Mucosa of rectum (tissue), 2 donors: ENCODE data around the gene TMEM52.
A peak's percentile ranks its signal among the peaks of the same experiment; 100 is the strongest.

Experiments
- H3K27ac ChIP-seq, 2 donors: one replicate each; pipeline ENCODE4 v1.7.0; 2013; ENCODE audit warnings: inconsistent platforms in 2 of 2, low read depth in 2 of 2, low read length in 2 of 2
- H3K27me3 ChIP-seq, 2 donors: one replicate each; pipeline ENCODE4 v1.7.0; 2013; ENCODE audit warnings: low read length in 2 of 2; ENCODE audit not compliant: control insufficient read depth in 2 of 2, insufficient read depth in 2 of 2
- H3K36me3 ChIP-seq, 2 donors: one replicate each; pipeline ENCODE4 v1.7.0; 2013; ENCODE audit warnings: low read length in 2 of 2; ENCODE audit not compliant: control insufficient read depth in 2 of 2, insufficient read depth in 2 of 2
- H3K4me1 ChIP-seq, 2 donors: one replicate each; pipeline ENCODE4 v1.7.0; 2013; ENCODE audit warnings: low read length in 2 of 2, mild to moderate bottlenecking in 1 of 2; ENCODE audit not compliant: control insufficient read depth in 2 of 2, insufficient read depth in 2 of 2
- H3K4me3 ChIP-seq, 2 donors: one replicate each; pipeline ENCODE4 v1.7.0; 2013; ENCODE audit warnings: low read length in 2 of 2
- H3K9ac ChIP-seq, 2 donors: one replicate each; pipeline ENCODE4 v1.7.0; 2013; ENCODE audit warnings: low read length in 2 of 2, low read depth in 1 of 2, mild to moderate bottlenecking in 1 of 2
- H3K9me3 ChIP-seq, 2 donors: one replicate each; pipeline ENCODE4 v1.7.0; 2013; ENCODE audit warnings: low read length in 2 of 2; ENCODE audit not compliant: control insufficient read depth in 2 of 2
- donor health status: healthy.
- donor health status: Normal muscosa, but diverticular disease.

TMEM52 gene

DNA sequence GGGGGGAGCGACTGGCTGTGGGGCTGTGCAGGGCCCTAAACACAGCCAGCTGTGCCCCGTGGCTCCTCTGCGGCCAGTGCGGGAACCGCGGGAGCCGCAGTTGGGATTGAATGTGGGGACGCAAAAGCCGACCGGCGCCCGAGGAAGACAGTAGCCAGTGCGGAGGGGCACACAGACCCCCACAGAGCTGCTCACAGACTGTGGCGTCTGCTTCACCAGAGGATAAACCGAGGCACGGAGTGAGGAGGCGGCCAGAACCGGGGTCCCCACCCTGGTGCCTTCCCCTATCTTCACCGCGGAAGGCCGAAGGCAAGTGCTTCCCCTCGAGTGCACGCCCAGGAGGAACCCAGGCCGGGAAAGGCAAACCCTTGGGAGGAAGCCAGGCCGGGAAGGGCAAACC is 8.7 kb upstream of the TMEM52 start:
- Histone ChIP-seq H3K4me3 (no peak overlapping the region), H3K27me3 (no peaks in the 10 kb centered on the region), H3K9me3 (no peaks in the 10 kb centered on the region), H3K9ac (no peak overlapping the region), H3K27ac (no peak overlapping the region), H3K36me3 (no peaks in the 10 kb centered on the region), H3K4me1 (peaks cover 8 to 10% of the 10 kb centered on the region in 2 donors)

DNA sequence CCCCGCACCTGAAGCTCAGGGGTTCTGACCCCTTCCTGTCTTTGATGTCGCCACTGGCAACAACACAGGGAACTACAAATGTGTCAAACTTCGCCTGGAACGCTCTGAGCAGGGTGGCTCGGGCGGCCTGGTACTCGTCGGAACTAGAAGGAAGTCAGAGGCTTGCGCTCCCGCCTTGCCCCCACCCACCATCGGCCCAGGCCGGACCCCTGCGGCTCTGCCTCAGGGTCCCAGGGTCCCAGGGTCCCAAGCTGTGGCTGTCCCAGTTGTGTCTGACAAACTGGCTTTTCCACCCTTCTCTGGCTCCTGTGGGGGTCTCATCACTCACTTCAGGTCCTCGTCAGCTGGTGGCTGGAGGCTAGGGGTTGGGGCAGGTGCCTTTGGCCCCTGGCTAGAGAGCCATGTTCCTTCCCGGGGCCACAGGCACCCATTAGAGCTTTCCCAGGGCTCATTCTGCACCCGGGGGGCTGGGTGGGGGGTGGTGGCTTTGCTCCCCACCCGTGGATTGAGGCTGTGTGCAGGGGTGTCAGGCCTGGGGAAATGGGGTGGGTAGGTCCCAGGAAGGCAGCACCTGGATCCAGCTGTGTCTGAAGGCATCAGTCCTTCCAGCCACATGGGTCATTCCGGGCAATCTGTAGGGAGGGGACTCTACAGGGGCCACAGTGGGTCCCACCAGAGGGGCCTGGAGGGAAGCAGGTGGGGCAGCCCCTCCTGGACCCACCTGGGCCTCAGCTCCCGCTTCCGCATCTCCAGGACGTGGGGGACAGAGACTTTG is 8.0 kb upstream of the TMEM52 start:
- H3K9ac ChIP-seq, result no peak overlapping the region
- H3K27ac ChIP-seq, result no peak overlapping the region
- H3K27me3 ChIP-seq, result no peaks in the 10 kb centered on the region
- no peaks in the 10 kb centered on the region for H3K9me3 ChIP-seq
- H3K4me3 ChIP-seq, result no peak overlapping the region
- no peaks in the 10 kb centered on the region for H3K36me3 ChIP-seq
- peaks cover 11 to 13% of the 10 kb centered on the region in 2 donors for H3K4me1 ChIP-seq

DNA sequence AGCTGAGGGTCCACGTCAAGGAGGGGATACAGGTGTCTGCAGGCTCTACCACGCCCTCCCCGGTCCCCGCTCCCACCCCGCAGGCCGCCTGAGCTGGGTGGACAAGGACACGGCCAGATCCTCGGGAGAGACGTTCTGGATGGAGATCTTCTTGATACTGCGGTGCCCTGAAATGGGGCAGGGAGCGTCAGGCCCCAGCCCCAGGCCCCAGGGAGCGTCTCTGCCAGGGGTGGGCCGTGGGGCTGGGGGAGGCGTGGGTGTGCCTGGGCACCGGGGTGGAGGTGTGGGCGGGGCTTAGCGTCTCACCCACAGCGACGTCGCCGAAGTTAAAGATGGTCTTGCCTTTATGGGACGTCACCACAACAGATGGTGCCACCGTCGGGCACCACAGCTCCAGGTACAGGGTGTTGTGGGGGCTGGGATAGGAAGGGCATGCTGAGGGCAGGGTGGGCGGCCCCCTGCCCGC is 7.3 kb upstream of the TMEM52 start:
- Histone ChIP-seq H3K9ac (no peak overlapping the region), H3K27me3 (no peaks in the 10 kb centered on the region), H3K27ac (no peak overlapping the region), H3K9me3 (no peaks in the 10 kb centered on the region), H3K4me3 (no peak overlapping the region), H3K36me3 (no peaks in the 10 kb centered on the region), H3K4me1 (peaks cover 11 to 13% of the 10 kb centered on the region in 2 donors)

DNA sequence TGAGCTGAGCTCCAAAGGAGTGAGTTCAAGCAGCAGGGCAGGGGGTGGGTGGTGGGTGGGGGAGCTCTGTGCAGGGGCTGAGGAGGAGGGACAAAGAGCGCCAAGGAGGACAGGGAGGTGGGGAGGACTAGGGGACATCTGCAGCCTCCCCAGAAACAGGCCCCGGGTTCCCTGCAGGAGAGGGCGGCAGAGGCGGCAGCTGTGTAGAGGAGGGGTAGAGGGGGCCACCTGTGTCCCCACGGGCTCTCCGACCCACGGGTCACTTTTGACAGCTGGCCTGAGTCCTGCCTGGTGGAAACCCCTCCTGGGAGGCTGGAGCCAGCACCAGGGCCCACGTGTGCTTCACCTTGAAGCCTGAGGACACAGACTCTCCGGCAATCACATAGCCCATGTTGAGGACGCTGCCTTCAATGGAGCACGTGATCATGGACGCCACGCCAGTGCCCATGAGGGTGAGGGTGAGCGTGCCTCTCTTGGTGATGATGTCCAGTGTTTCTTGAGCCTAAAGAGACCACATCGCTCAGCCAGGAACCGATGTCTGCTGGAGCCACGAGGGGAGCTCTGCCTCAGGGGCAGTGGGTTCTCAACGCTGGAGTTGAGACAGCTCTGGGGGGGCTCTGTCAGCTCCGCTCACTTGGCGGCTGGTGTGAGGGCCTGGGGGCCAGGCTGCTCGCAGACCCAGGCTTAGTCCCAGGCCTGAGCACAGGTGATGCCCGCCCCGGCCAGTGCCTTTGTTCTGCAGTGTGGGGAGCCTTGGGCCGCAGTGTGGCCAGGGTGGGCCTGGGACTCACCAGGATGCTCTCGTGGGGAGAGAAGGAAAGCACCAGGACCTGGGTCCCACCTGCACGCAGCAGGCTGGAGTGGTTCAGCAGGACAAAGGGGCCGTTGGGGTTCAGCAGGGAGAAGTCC is 6.6 kb upstream of the TMEM52 start:
- H3K27ac ChIP-seq, result no peak overlapping the region
- no peaks in the 10 kb centered on the region for H3K36me3 ChIP-seq
- H3K4me1 ChIP-seq, result peaks cover 11 to 13% of the 10 kb centered on the region in 2 donors
- H3K9me3 ChIP-seq, result no peaks in the 10 kb centered on the region
- no peaks in the 10 kb centered on the region for H3K27me3 ChIP-seq
- H3K4me3 ChIP-seq, result no peak overlapping the region
- no peak overlapping the region for H3K9ac ChIP-seq

DNA sequence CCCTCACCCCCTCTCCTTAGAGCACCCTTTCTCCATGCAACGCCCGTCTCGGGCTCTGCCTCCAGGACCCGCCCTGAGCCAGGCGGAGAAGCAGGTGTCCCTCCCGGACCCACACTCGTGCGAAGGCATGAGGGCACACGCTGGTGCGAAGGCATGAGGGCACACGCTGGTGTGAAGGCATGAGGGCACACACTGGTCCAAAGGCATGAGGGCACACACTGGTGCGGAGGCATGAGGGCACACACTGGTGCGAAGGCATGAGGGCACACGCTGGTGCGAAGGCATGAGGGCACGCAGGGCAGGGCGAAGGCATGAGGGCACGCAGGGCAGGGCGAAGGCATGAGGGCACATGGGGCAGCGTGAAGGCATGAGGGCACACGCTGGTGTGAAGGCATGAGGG is 5.8 kb upstream of the TMEM52 start:
- peaks cover 12 to 15% of the 10 kb centered on the region in 2 donors for H3K4me1 ChIP-seq

DNA sequence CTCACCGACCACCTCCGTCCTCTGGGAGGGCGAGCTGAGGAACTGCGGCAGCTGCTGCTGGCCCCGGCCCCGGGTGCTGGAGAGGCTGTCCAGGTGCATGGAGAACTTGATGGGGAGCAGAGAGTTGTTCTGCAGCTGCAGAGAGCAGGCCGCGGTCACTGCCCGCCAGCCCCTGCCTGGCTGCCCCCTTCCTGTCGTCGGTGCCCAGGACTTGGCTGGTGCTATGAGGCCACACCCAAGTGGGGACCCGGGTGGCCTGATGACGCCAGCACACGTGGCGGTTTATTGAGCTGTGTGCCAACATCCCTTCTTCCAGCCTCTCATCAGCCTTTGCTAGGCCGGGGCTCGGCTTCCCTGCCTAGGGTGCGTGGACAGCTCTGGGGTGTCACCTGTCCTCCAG is 5.3 kb upstream of the TMEM52 start:
- Histone ChIP-seq H3K4me3 (no peak overlapping the region), H3K9ac (no peak overlapping the region), H3K4me1 (peaks cover 15 to 20% of the 10 kb centered on the region in 2 donors), H3K36me3 (no peaks in the 10 kb centered on the region), H3K9me3 (no peaks in the 10 kb centered on the region), H3K27ac (no peak overlapping the region), H3K27me3 (no peaks in the 10 kb centered on the region)

More for the DNA sequence above, 5.8 kb upstream of the TMEM52 start:
- no peaks in the 10 kb centered on the region for H3K36me3 ChIP-seq
- no peaks in the 10 kb centered on the region for H3K9me3 ChIP-seq
- no peaks in the 10 kb centered on the region for H3K27me3 ChIP-seq
- H3K9ac ChIP-seq, result no peak overlapping the region
- no peak overlapping the region for H3K27ac ChIP-seq
- no peak overlapping the region for H3K4me3 ChIP-seq

DNA sequence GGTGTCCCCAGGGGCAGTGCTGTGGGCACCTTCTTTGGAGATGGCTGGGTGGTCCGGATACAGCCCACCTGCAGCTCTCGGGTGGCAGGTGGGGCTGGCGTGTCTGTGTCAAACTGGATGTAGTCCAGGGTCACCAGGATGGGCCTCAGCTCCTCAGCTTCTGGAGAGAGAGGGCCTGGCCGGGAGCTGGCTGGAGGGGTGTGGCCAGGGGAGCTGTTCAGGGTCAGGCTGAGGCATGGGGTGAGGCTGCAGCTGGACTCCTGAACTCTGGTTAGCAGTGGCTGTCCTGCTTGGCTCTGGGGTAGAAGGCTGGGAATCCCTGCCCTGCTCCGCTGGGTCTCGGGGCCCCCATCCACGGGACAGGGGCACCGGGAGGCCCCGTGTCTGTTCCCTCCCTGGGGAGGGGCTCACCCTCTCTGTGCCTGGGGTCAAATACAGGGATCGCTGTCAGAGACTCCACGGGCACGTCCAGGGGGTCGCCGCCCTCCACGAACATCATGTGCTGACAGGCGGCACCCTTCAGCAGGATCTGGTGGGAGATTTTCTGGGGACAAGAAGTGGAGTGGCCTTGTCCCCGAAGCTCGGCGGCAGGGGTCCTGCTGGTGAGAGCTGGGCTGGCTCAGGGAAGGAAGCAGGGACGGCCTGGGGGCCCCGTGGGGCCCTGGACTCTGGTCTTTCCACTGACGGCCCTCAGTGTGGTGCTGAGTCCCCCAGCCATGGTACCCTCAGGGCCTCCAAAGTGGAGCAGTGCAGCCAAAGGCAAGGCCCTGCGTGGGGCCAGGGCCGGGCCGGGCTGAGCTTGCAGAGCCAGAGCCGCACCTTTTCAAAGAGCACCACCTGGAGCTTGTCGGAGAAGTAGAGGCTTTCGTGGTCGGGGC is 4.1 kb upstream of the TMEM52 start:
- no peak overlapping the region for H3K27ac ChIP-seq
- peaks cover 21 to 28% of the 10 kb centered on the region in 2 donors for H3K4me1 ChIP-seq
- H3K4me3 ChIP-seq, result no peak overlapping the region
- H3K36me3 ChIP-seq, result no peaks in the 10 kb centered on the region
- H3K9me3 ChIP-seq, result no peaks in the 10 kb centered on the region
- H3K27me3 ChIP-seq, result no peaks in the 10 kb centered on the region
- H3K9ac ChIP-seq, result peak overlapping the region in 1 of 2 donors; percentile 33

DNA sequence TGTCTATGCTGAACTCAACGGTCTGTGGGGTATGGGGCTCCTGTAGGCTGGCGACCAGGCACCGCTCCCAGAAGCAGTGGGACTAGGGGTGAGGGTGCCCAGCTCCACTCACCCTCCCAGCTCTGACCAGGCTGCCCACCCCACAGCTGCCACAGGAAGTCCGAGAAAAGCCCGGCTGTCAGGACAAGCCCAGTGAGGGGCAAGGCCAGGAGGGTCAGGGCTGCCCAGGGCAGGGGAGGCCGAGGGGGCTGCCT is 3.5 kb upstream of the TMEM52 start:
- peaks cover 22 to 31% of the 10 kb centered on the region in 2 donors for H3K4me1 ChIP-seq
- peak overlapping the region in 1 of 2 donors; percentile 33 for H3K9ac ChIP-seq
- H3K9me3 ChIP-seq, result no peaks in the 10 kb centered on the region
- no peak overlapping the region for H3K4me3 ChIP-seq
- H3K27ac ChIP-seq, result no peak overlapping the region
- H3K36me3 ChIP-seq, result no peaks in the 10 kb centered on the region
- H3K27me3 ChIP-seq, result no peaks in the 10 kb centered on the region

DNA sequence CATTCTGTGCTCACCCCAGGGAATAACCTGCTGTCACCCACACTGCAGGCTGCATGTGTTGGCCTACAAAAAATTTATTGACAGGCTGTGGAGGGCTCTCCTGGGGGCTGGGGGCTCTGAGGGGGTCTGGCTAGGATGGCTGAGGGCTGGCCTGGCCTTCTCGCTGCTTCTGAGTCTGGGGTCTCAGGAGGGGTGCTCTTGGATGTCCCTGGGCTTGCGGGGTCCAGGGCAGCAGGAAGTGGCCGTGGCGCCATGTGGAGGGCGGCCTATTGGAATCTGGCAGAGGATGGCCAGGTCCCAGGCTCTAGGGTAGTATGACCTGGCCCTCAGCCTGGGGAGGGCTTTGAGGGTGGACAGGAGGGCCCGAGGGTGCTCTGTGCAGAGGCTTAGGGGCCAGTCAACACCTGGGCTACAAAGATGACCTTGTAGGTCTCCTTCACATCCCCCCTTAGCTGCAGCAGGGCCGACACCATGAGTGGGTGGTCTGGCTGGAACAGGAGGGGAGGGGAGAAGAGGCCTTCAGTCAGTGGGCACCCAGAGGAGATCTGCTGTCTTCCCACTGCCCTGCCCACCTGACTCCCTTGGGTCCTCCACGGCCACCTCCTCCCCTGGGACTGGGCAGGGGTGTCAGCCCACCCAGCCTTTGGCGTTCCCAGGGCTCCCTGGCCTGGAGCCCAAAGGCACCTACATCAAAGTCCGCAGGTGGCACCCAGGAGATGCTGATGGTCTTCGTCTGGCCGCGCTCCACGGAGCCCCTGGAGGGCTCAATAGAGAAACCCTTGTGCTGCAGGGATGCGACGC is 3.0 kb upstream of the TMEM52 start:
- no peak overlapping the region for H3K4me3 ChIP-seq
- H3K9me3 ChIP-seq, result no peaks in the 10 kb centered on the region
- H3K27me3 ChIP-seq, result no peaks in the 10 kb centered on the region
- no peak overlapping the region for H3K27ac ChIP-seq
- H3K36me3 ChIP-seq, result no peaks in the 10 kb centered on the region
- H3K4me1 ChIP-seq, result peaks cover 22 to 31% of the 10 kb centered on the region in 2 donors
- no peak overlapping the region for H3K9ac ChIP-seq
